DMS53 (cell line): ENCODE measurements around the gene ADCY9.
"Not testable (repeated sequence)": the region's sequence is repeated elsewhere in the genome, so short reads cannot be mapped to it uniquely, and the experiment has no call there.

ENCODE experiments used
- DNase-seq: peaks from one replicate; lab custom pipeline; 2025; lab: John Stamatoyannopoulos, UW

The ADCY9 gene

GRCh38 chr16:4067262-4068001 is 48.8 kb downstream of the ADCY9 start:
- no peak for DNase-seq

- DNase-seq, result peak; percentile 65
These were observed 51.3 kb downstream of the ADCY9 start for GRCh38 chr16:4064950-4065352.

GRCh38 chr16:4062212-4062802 is 53.9 kb downstream of the ADCY9 start:
- DNase-seq, result no peak

- no peak for DNase-seq
These were observed 55.4 kb downstream of the ADCY9 start for GRCh38 chr16:4060823-4061222.

GRCh38 chr16:4060009-4060408 is 56.2 kb downstream of the ADCY9 start:
- DNase-seq, result peak; percentile 32

- DNase-seq, result peak; percentile 93
These were observed 57.9 kb downstream of the ADCY9 start for GRCh38 chr16:4058386-4058785.

- no peak for DNase-seq
These were observed 58.8 kb downstream of the ADCY9 start for GRCh38 chr16:4057439-4057877.

GRCh38 chr16:4056161-4057105 is 59.8 kb downstream of the ADCY9 start:
- DNase-seq, result no peak

- DNase-seq, result no peak
These were observed 60.5 kb downstream of the ADCY9 start for GRCh38 chr16:4055748-4056147.

- peak; percentile 98 for DNase-seq
These were observed 62.9 kb downstream of the ADCY9 start for GRCh38 chr16:4053301-4053845.

GRCh38 chr16:4052801-4053293 is 63.4 kb downstream of the ADCY9 start:
- peak; percentile 83 for DNase-seq

- DNase-seq, result no peak
These were observed 64.1 kb downstream of the ADCY9 start for GRCh38 chr16:4052096-4052495.

GRCh38 chr16:4051591-4051990 is 64.7 kb downstream of the ADCY9 start:
- DNase-seq, result no peak

GRCh38 chr16:4049031-4049430 is 67.2 kb downstream of the ADCY9 start:
- DNase-seq, result no peak

GRCh38 chr16:4048481-4048880 is 67.8 kb downstream of the ADCY9 start:
- no peak for DNase-seq

GRCh38 chr16:4046221-4046620 is 70.0 kb downstream of the ADCY9 start:
- peak; percentile 32 for DNase-seq

GRCh38 chr16:4045561-4045960 is 70.7 kb downstream of the ADCY9 start:
- DNase-seq, result not testable (repeated sequence)

GRCh38 chr16:4042581-4042980 is 73.7 kb downstream of the ADCY9 start:
- no peak for DNase-seq

- no peak for DNase-seq
These were observed 77.8 kb downstream of the ADCY9 start for GRCh38 chr16:4038448-4038847.

GRCh38 chr16:4036952-4037351 is 79.3 kb downstream of the ADCY9 start:
- not testable (repeated sequence) for DNase-seq

- no peak for DNase-seq
These were observed 81.3 kb downstream of the ADCY9 start for GRCh38 chr16:4034963-4035362.

- no peak for DNase-seq
These were observed 82.3 kb downstream of the ADCY9 start for GRCh38 chr16:4033951-4034350.
